Caki2 (cell line): Measurements from ENCODE around the gene TLE1. TPM values are rescaled to one million over a fixed set of nuclear protein-coding genes. Genes with fewer than 3 reads are reported as not detected.
"Not testable (repeated sequence)": the region's sequence is repeated elsewhere in the genome, so short reads cannot be mapped to it uniquely, and the experiment has no call there.

ENCODE experiments used
- DNase-seq: peaks from one replicate; pipeline ENCODE4 v3.0.0-alpha.2; 2015; ENCODE audit warnings: low read depth
- in situ Hi-C: cut with HindIII; loops from 2 replicates; pipeline ENCODE4 v1.10.0; 2016; ENCODE audit warnings: low sequenced_read_pairs, low pct_unique_long_range_greater_than_20kb, mixed read lengths
- total RNA-seq: library from RNA; depleted of rRNA; stranded (reverse); fragments of >200 nt; shearing (Covaris generic); gene quantifications from 2 replicates; pipeline ENCODE4 v1.2.3, GENCODE V29; 2014; ENCODE audit warnings: low replicate concordance

Gene TLE1
- total RNA-seq, 1 experiment from 2014 or later: 67.8 TPM

DNA sequence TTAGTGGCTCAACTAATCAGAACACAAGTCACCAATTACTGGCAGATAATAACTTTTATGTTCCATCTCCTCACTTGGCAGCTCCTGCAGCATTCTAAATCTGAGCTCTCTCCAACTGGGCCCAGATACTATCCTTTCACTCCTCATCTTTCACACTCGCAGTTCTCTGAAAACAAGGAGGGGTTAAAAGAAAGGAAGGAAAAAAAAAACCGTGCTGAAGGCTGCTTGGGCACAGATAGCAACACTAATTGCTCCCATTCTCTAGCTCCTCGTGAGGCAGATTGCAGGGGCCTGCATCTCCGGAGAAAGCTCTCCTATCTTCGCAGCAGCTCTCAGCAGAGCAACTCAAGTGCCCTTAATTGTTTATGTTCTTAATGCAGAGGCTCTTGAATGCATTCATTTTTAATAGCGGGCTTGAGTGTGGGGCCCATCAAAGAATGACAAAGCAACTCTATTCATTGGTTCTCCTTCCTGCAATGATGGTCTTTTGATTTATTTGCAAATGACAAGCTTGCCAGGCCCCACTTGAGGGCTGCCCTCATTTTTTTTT lies 23.9 kb downstream of the TLE1 start:
- in situ Hi-C loops: no loop called here
- no peak for DNase-seq

- no peak for DNase-seq
- in situ Hi-C loops: no loop called here
Observed at GRCh38 chr9:81664638-81665222, 24.6 kb downstream of the TLE1 start.

- in situ Hi-C loops: no loop called here
Observed at GRCh38 chr9:81661339-81661738, 28.0 kb downstream of the TLE1 start.

DNA sequence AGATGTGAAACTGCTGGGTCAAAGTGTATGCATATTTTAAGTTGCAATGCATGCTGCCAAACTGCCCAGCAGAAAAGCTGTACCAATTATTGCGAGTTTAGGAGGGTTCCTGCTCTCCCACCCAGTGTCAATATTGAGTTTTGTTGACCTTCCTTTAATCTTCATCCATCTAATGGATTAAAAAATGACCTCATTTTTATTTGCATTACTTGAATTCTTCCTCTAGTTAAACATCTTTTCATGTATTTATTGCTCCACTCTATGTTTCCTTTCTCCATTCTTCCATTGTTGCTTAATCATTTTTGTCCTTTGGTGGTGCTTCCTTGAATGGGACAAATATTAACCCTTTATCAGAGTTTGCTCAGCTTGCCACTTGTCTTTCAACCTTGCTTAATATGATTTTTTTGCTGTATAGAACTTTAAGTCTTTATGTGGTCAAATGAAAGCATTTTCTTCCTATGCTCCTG lies 32.4 kb downstream of the TLE1 start:
- in situ Hi-C loops: no loop called here
- DNase-seq: no peak

More at GRCh38 chr9:81661339-81661738, 28.0 kb downstream of the TLE1 start:
- DNase-seq: no peak

DNA sequence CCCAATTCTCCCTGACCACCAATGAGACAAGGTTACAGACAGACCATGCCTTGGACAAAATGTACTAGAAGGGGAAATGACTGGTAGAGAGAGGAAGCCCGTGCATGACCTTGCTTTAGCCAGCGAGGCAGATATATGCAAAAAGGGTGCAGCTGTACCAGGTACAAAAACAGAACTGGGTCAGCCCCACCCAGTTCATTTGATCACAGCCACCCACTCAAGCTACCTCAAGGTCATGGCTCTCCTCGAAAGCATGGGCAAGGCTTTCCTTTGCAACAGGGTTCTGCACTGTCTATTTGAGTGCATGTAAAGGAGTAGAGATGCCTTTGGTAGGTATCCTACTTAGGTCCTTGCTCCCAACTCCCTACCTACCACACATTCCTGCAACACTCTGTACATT lies 33.3 kb downstream of the TLE1 start:
- DNase-seq: no peak
- in situ Hi-C loops: no loop called here

- in situ Hi-C loops: no loop called here
Observed at GRCh38 chr9:81653240-81653639, 36.1 kb downstream of the TLE1 start.

GRCh38 chr9:81652058-81652687 lies 37.2 kb downstream of the TLE1 start:
- in situ Hi-C loops: no loop called here
- no peak for DNase-seq

More at GRCh38 chr9:81653240-81653639, 36.1 kb downstream of the TLE1 start:
- DNase-seq: no peak

GRCh38 chr9:81650586-81651515 lies 38.5 kb downstream of the TLE1 start:
- in situ Hi-C loops: no loop called here
- no peak for DNase-seq

- in situ Hi-C loops: no loop called here
- no peak for DNase-seq
Observed at GRCh38 chr9:81649475-81650240, 39.7 kb downstream of the TLE1 start.

GRCh38 chr9:81648891-81649290 lies 40.5 kb downstream of the TLE1 start:
- DNase-seq: no peak
- in situ Hi-C loops: no loop called here

DNA sequence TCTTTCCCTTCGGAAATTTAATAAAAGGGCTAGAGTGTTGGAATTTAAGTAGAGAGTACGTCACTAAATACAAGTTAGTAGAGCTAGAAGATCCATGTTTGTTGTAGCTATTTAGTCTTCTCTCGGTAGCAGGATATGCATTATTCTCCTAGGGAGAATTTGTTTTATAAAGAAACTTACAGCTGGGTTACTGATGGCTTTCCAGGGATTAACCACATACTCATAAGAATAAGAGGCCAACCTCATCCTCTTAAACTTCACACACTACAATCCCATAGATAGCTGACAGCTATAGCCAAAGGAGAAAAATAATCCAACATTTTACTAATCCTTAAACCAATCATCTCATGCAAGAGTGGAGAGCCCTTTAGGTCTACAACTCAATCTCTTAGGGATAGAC lies 43.0 kb downstream of the TLE1 start:
- in situ Hi-C loops: no loop called here
- no peak for DNase-seq

DNA sequence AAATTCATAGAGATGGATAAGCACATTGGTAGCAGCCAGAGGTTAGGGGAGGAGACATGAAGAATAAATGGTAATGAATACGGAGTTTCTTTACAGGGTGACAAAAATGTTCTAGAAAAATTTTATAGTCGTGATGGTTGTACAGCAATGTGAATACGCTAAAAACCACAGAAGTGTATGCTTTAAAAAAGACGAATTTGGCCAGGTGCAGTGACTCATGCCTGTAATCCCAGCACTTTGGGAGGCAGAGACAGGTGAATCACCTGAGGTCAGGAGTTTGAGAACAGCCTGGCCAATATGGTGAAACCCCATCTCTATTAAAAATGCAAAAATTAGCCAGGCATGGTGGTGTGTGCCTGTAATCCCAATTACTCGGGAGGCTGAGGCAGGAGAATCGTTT lies 44.8 kb downstream of the TLE1 start:
- DNase-seq, in situ Hi-C loops: not testable (repeated sequence)

DNA sequence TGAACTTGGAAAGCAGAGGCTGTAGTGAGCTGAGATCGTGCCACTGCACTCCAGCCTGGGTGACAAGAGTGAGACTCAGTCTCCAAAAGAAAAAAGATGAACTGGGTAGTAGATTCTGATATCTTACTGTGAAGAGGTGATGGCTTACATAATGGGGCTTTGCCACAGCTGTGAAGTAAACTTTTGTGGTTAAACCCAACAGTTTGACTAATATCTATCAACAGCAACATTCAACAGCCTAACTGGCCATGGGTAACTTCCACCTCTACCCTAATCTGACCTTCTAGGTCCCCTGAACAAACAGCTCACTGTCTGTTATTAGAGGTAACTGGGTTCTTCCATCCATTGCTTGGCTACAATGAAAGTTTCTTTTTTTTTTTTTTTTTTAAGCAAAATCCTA lies 52.1 kb downstream of the TLE1 start:
- DNase-seq: no peak
- in situ Hi-C loops: no loop called here

DNA sequence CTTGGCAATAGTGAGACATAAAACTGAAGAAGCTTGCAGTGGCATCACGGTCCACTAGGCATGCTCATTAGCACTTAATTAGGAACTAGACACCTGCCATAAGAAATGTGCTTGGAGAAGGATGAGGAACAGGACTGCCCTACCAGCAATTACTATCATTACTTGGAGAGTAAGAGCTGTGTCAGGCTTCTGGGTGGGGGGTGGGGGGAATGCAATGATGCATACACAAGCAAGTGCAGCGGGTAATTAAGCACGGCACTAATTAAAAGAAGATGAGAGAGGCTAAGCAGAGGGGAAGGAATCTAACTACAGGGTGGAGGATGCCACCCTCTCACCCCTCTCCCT lies 53.1 kb downstream of the TLE1 start:
- in situ Hi-C loops: no loop called here
- no peak for DNase-seq

- no peak for DNase-seq
- in situ Hi-C loops: no loop called here
Observed at GRCh38 chr9:81635521-81636254, 53.7 kb downstream of the TLE1 start.

DNA sequence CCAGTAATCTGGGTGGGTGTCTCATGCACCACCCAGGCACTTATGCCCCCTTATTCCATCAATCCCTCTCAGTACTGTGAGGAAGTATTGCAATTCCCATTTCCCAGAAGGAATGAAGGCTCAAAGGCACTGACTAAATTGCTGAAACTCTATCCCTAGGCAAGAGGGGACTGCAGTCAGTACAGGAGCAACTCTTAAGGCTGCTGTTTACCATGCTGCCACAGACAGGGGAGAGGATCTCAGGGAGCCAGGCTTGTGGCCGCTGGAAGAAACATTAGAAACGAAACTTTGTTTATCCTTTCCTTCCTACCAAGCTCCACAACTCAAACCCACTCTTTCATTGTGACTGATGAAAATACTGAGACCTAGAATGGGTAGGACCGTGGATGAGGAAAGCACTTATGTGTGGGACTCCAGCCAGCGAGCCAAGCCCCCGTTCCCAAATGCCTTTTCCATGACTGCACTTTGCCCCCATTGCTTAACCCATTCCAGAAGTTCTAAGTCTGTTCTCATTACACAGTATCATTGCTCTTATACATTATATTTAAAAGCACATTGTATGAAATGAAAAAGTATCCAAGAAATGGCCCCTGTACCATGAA lies 54.3 kb downstream of the TLE1 start:
- in situ Hi-C loops: no loop called here
- no peak for DNase-seq
